NCI-H2196 (cell line): Measurements from ENCODE around the gene ING3.

Source experiments
- DNase-seq: peaks from one replicate; lab custom pipeline; 2025; ENCODE audit not compliant: unreplicated experiment; lab: John Stamatoyannopoulos, UW

The ING3 gene

GRCh38 chr7:120988591-120989256 is 38.1 kb downstream of the ING3 start, which contains the start of gene CPED1:
Gene CPED1, plus strand, starts transcription at chr7:120988711. Its CDS starts 911 bp downstream, at chr7:120989622.
- peak; percentile 10 for DNase-seq

GRCh38 chr7:120989257-120990220 is 39.0 kb downstream of the ING3 start:
- DNase-seq = no peak

GRCh38 chr7:120990468-120991118 is 40.0 kb downstream of the ING3 start:
- no peak for DNase-seq

- DNase-seq = no peak
These were observed 40.6 kb downstream of the ING3 start for GRCh38 chr7:120991161-120991560.

GRCh38 chr7:120991581-120991980 is 41.0 kb downstream of the ING3 start:
- DNase-seq = no peak

- no peak for DNase-seq
These were observed 41.8 kb downstream of the ING3 start for GRCh38 chr7:120992272-120992964.

GRCh38 chr7:120992965-120993494 is 42.5 kb downstream of the ING3 start:
- no peak for DNase-seq

- no peak for DNase-seq
These were observed 43.1 kb downstream of the ING3 start for GRCh38 chr7:120993553-120994191.

GRCh38 chr7:120994512-120995410 is 44.2 kb downstream of the ING3 start:
- no peak for DNase-seq

GRCh38 chr7:120995654-120996053 is 45.1 kb downstream of the ING3 start:
- no peak for DNase-seq

GRCh38 chr7:120996333-120996987 is 45.9 kb downstream of the ING3 start:
- DNase-seq = peak; percentile 47

- DNase-seq = no peak
These were observed 46.4 kb downstream of the ING3 start for GRCh38 chr7:120996988-120997345.

GRCh38 chr7:120997882-120998474 is 47.4 kb downstream of the ING3 start:
- no peak for DNase-seq

GRCh38 chr7:120998520-120998919 is 47.9 kb downstream of the ING3 start:
- DNase-seq = no peak

GRCh38 chr7:120998996-120999565 is 48.5 kb downstream of the ING3 start:
- DNase-seq = no peak

GRCh38 chr7:121000081-121000983 is 49.8 kb downstream of the ING3 start:
- no peak for DNase-seq
